K562 (cell line): ENCODE data around the gene CD244. TPM values are rescaled to one million over a fixed set of nuclear protein-coding genes. Genes with fewer than 3 reads are reported as not detected.

Experiments used
- DMBX1 ChIP-seq: fragments of 250-450 bp; sonication (Bioruptor Pico); IDR thresholded peaks from 2 replicates; pipeline ENCODE4 v1.8.0; 2022; ENCODE audit warnings: inconsistent platforms, mild to moderate bottlenecking, moderate library complexity, borderline replicate concordance
- ZBTB40 ChIP-seq, 2 experiments: fragments of 450-650 bp in 1 of 2; sonication (generic) in 1 of 2; formaldehyde crosslinking in 1 of 2; IDR thresholded peaks; 2 replicates each; pipeline versions ENCODE4 v1.7.1 to v1.9.0; 2016 to 2022; ENCODE audit warnings: inconsistent platforms in 1 of 2, mild to moderate bottlenecking in 1 of 2, missing genetic modification reagents in 1 of 2
- ZNF609 ChIP-seq: sonication (generic); formaldehyde crosslinking; IDR thresholded peaks from 2 replicates; pipeline ENCODE4 v1.8.1; 2023; ENCODE audit warnings: missing genetic modification reagents, mild to moderate bottlenecking, borderline replicate concordance
- polyA plus RNA-seq, 8 experiments: library from polyadenylated mRNA; depleted of rRNA in 4 of 8; stranded (reverse) in 5 of 8; unstranded in 3 of 8; fragments of >200 nt; fragmentation: Nextera tagmentation in 2 of 8; fragmentation: Illumina TruSeq in 1 of 8; extraction: Ambion mirVana in 2 of 8; extraction: Trizol in 1 of 8; gene quantifications; 2 replicates each; pipeline versions ENCODE4 v1.2.1 to v1.2.3, GENCODE V29; 2011 to 2014; ENCODE audit warnings: inconsistent platforms in 1 of 8, missing spikeins in 1 of 8
- total RNA-seq, 7 experiments: library from RNA; depleted of rRNA in 6 of 7; stranded (reverse); fragments of >200 nt in 6 of 7; fragmentation: Illumina TruSeq in 2 of 7; extraction: Trizol in 2 of 7; gene quantifications; 2 replicates each; pipeline versions ENCODE4 v1.2.1 to v1.2.3, GENCODE V29; 2011 to 2021; ENCODE audit warnings: low replicate concordance in 1 of 7

CD244 gene
- total and polyA plus RNA-seq, 9 of the 15 experiments (the other 6 are each of a cell fraction or from before 2014, with no cell fraction given) = not detected

GRCh38 chr1:160797861-160798273, 64.8 kb downstream of the CD244 start (continued):
- no peak for TF ChIP-seq ZNF609 (CRISPR knock-in tag)
- TF ChIP-seq DMBX1 (CRISPR knock-in tag) = no peak
- no peak for TF ChIP-seq ZBTB40 (IDR thresholded peaks at IDR 0.05)
- no peak for TF ChIP-seq ZBTB40 (CRISPR knock-in tag; IDR thresholded peaks at IDR 0.05)
